NB4 (cell line): ENCODE measurements around the gene RNF32.

Experiments used
- POLR2A ChIP-seq: IDR thresholded peaks from 2 replicates; pipeline ENCODE4 v1.6.1; 2011; ENCODE audit warnings: mild to moderate bottlenecking; ENCODE audit not compliant: insufficient read length; ENCODE audit errors: extremely low read depth
- TF ChIP-seq, protein P1 (sequence below): IDR thresholded peaks from one replicate; pipeline ENCODE4 v1.5.1; 2012; ENCODE audit warnings: low read depth, low read length

DNA sequence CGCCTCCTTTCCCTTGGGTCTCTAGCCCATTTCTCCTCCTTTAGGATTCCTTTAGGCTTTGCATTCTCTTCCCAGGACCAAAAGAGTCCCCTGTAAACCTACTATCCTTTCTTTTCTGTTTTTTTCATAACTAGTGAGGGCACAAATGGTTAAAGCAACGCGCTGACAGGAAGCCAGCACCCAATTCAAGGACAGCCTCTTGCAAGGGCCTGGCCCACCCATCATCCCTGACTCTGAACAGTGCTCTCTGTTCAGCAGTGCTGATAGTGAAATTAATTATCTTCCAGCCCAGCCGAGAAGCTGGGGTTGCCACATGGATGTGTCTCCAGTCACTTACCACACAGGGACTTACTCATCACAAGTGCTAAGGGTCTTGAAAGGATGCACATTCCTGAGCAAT lies 38.3 kb upstream of the RNF32 start:
- TF ChIP-seq POLR2A = no peak
- TF ChIP-seq, protein P1, sequence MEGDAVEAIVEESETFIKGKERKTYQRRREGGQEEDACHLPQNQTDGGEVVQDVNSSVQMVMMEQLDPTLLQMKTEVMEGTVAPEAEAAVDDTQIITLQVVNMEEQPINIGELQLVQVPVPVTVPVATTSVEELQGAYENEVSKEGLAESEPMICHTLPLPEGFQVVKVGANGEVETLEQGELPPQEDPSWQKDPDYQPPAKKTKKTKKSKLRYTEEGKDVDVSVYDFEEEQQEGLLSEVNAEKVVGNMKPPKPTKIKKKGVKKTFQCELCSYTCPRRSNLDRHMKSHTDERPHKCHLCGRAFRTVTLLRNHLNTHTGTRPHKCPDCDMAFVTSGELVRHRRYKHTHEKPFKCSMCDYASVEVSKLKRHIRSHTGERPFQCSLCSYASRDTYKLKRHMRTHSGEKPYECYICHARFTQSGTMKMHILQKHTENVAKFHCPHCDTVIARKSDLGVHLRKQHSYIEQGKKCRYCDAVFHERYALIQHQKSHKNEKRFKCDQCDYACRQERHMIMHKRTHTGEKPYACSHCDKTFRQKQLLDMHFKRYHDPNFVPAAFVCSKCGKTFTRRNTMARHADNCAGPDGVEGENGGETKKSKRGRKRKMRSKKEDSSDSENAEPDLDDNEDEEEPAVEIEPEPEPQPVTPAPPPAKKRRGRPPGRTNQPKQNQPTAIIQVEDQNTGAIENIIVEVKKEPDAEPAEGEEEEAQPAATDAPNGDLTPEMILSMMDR = no peak
